Measurements from ENCODE around the gene TXN2.
A peak's percentile ranks its signal among the peaks of the same experiment; 100 is the strongest.

TXN2 gene

DNA sequence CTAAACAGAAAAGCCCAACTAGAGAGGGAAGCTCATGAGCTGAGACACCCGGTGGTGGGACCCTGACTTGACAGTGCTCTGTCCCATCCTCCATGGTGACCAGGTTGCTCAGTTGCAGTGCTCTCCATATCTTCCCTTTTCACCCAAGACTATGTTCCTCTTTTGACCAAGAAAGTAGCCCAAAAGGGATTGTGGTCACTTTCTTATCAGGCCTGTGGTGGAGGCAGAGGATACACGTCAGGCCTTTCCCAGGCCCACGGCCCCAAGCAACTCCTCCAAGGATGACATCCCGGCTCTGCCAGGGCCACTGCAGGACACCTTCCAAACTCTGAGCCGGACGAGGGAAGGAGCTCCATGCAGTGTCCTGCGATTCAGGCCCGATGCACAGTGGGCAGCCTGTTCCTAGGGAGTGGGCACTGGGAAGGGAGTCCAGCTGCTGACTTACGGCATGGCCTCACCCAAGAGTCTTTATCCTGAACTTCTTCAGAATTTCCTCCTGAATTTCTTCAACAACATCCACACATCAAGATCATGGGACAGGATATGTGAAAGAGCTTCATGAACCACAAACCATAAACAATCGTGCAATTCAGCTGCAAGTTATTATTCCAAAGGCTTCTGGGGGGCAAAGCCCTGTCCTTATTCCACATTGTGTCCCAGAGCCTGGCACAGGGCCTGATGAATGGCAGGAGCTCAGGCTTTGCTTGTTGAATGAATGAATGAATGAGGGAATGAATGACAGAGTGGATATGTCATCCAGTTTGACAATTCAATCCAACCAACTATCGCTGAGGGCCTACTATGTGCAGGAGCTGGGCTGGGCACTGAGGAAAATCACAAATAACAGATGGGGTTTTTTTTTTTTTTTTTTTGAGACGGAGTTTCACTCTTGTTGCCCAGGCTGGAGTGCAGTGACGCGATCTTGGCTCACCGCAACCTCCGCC, 57.7 kb downstream of the TXN2 start:
- TF ChIP-seq, protein P1, sequence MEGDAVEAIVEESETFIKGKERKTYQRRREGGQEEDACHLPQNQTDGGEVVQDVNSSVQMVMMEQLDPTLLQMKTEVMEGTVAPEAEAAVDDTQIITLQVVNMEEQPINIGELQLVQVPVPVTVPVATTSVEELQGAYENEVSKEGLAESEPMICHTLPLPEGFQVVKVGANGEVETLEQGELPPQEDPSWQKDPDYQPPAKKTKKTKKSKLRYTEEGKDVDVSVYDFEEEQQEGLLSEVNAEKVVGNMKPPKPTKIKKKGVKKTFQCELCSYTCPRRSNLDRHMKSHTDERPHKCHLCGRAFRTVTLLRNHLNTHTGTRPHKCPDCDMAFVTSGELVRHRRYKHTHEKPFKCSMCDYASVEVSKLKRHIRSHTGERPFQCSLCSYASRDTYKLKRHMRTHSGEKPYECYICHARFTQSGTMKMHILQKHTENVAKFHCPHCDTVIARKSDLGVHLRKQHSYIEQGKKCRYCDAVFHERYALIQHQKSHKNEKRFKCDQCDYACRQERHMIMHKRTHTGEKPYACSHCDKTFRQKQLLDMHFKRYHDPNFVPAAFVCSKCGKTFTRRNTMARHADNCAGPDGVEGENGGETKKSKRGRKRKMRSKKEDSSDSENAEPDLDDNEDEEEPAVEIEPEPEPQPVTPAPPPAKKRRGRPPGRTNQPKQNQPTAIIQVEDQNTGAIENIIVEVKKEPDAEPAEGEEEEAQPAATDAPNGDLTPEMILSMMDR (IDR thresholded peaks at IDR 0.05; ENCODE audit: unreplicated experiment in 3 of 3): no peak
- H3K27ac Mint-ChIP-seq: peak overlapping the region; percentile 72 to 79 (median 75)
- no peaks in the 10 kb centered on the region for H3K27me3 Mint-ChIP-seq (ENCODE audit: low read depth)
- no peaks in the 10 kb centered on the region for H3K9me3 Mint-ChIP-seq
- no peaks in the 10 kb centered on the region for H3K36me3 Mint-ChIP-seq (ENCODE audit: low read depth)
- no peak overlapping the region for H3K4me3 Mint-ChIP-seq
- peaks cover 34% of the 10 kb centered on the region for H3K4me1 Mint-ChIP-seq

DNA sequence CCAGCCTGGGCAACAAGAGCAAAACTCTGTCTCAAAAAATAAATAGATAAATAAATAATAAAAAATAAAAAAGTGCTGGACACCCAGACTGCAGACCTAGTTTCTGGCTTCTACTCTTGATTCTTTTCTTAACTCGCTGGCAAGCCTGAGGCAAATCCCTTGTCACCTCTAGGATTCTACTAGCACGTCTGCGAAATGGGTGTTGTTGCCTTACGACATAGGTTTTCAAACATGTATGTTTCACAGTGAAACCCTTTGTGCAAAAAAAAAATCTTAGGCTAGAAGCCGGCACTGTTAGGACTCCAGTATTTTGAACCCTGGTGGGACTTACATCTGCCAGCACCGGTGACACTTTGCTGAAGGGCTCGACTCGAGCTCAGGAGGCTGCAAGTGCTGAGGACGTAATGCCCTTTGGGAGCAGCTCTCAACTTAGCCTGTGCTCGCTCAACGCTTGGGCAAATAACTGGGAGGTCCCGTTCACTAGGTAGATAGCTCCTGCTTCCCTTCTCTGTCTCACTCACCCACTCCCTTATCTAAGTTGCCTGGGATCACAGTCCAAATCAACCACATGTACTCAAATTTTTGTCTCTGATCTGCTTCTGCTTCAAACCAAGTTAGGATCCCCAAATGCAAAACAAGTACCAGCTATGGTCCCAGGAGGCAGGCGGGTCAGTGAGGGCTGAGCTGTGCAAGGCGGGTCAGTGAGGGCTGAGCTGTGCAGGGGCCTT, 59.0 kb downstream of the TXN2 start:
- Mint-ChIP-seq H3K4me1 (peaks cover 31% of the 10 kb centered on the region), H3K27me3 (ENCODE audit: low read depth) (peaks cover 3% of the 10 kb centered on the region), H3K4me3 (no peak overlapping the region), H3K9me3 (no peaks in the 10 kb centered on the region), H3K36me3 (ENCODE audit: low read depth) (no peaks in the 10 kb centered on the region), H3K27ac (peak overlapping the region; percentile 1 to 80 (median 58))
- TF ChIP-seq, protein P1 (IDR thresholded peaks at IDR 0.05; ENCODE audit: unreplicated experiment in 3 of 3): no peak

DNA sequence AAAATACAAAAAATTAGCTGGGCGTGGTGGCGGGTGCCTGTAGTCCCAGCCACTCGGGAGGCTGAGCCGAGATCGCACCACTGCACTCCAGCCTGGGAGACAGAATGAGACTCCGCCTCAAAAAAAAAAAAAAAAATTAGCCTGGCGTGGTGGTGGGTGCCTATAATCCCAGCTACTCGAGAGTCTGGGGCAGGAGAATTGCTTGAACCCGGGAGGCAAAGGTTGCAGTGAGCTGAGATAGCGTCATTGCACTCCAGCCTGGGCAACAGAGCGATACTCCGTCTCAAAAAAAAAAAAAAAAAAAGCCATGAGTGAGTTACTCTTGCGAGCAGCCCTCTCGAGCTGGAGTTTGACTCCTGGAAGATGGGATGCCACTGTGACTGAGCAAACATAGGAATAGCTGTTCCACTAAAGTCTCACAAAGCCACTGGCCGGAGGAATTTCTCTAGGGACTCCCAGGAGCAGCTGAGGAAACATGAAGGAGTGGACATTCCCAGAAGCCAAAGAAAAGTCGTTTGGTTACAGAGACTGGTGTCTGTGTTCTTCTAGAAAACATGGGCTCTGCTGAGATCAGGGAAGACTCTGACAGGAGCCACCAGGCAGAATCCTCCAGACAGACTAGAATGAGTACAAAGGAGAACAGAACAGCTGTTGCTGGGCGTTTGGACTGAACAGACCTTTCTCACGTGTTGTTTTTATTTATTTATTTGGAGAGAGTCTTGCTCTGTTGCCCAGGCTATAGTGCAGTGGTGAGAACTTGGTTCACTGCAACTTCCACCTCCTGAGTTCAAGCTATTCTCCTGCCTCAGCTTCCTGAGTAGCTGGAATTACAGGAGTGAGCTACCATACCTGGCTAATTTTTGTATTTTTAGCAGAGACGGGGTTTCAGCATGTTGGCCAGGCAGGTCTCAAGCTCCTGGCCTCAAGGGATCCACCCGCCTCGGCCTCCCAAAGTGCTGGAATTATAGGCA, 61.2 kb downstream of the TXN2 start:
- no peaks in the 10 kb centered on the region for H3K9me3 Mint-ChIP-seq
- no peaks in the 10 kb centered on the region for H3K36me3 Mint-ChIP-seq (ENCODE audit: low read depth)
- peaks cover 3% of the 10 kb centered on the region for H3K27me3 Mint-ChIP-seq (ENCODE audit: low read depth)
- H3K4me3 Mint-ChIP-seq: no peak overlapping the region
- H3K27ac Mint-ChIP-seq: peak overlapping the region; percentile 95 to 97 (median 96)
- H3K4me1 Mint-ChIP-seq: peaks cover 17% of the 10 kb centered on the region
- TF ChIP-seq, protein P1 (IDR thresholded peaks at IDR 0.05; ENCODE audit: unreplicated experiment in 3 of 3): no peak

DNA sequence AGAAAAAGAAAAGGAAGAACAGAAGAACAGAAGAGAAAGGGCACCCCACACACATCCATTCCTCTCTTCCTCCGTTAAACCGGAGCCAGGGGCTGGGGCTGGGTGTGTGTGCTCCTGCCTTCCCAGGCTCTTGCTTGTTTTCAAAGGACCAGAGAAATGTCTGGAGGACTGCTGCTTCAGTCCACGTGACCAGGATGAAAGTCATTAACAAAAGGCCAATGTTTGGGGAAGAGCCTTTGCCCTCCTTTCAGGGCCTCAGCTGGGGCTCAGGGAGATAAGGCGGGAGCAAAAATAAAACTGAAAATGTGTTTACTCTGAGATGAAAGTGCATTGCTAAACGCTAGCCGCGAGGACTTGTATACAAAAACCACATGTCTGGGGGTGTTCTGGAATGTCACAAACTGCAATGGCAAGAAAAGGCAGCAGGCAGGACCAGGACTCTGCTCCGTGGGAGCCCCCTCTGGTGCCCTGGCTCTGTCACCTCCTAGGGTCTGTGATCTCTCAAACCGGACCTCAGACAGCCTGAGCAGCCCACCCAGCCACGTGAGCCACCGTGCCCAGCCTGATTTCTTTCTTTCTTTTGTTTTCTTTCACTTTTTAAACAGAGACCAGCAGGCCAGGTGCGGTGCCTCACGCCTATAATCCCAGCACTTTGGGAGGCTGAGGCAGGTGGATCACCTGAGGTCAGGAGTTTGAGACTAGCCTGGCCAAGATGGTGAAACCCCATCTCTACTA, 62.1 kb downstream of the TXN2 start:
- Mint-ChIP-seq H3K27ac (peak overlapping the region; percentile 95 to 97 (median 96)), H3K27me3 (ENCODE audit: low read depth) (peaks cover 3% of the 10 kb centered on the region)

More for the DNA sequence above, 62.1 kb downstream of the TXN2 start:
- Mint-ChIP-seq H3K9me3 (no peaks in the 10 kb centered on the region), H3K36me3 (ENCODE audit: low read depth) (no peaks in the 10 kb centered on the region), H3K4me3 (peak overlapping the region; percentile 2 to 60 (median 37)), H3K4me1 (peaks cover 11% of the 10 kb centered on the region)
- TF ChIP-seq, protein P1 (IDR thresholded peaks at IDR 0.05; ENCODE audit: unreplicated experiment in 3 of 3): no peak

Data from nephron (organoid).